Sigmoid colon (tissue), 7 donors: ENCODE measurements around the gene UBXN11. TPM values are rescaled to one million over a fixed set of nuclear protein-coding genes. Genes with fewer than 3 reads are reported as not detected.
A peak's percentile ranks its signal among the peaks of the same experiment; 100 is the strongest.

ENCODE experiments used
- DNase-seq: peaks from one replicate; pipeline ENCODE4 v3.0.0-alpha.2; 2019
- H3K27ac ChIP-seq, 4 donors: fragments of 200-600 bp; sonication (generic); one replicate each; pipeline ENCODE4 v1.5.1; 2016 to 2019; ENCODE audit warnings: mild to moderate bottlenecking in 1 of 4
- H3K27me3 ChIP-seq, 3 donors: fragments of 200-600 bp; sonication (generic); one replicate each; pipeline ENCODE4 v1.5.1; 2019; ENCODE audit warnings: mild to moderate bottlenecking in 1 of 3
- H3K36me3 ChIP-seq, 4 donors: fragments of 200-600 bp; sonication (generic); one replicate each; pipeline ENCODE4 v1.5.1; 2016 to 2019
- H3K4me1 ChIP-seq, 4 donors: fragments of 200-600 bp; sonication (generic); one replicate each; pipeline ENCODE4 v1.5.1; 2017 to 2019
- H3K4me3 ChIP-seq, 4 donors: fragments of 200-600 bp; sonication (generic); one replicate each; pipeline ENCODE4 v1.5.1; 2017 to 2019; ENCODE audit warnings: mild to moderate bottlenecking in 2 of 4, moderate library complexity in 1 of 4
- H3K9me3 ChIP-seq, 4 donors: fragments of 200-600 bp in 3 of 4; sonication (generic) in 3 of 4; one replicate each; pipeline versions ENCODE4 v1.5.1 to v1.6.1; 2013 to 2019
- CTCF ChIP-seq, 4 experiments: fragments of 450-650 bp in 3 of 4; fragments of 200-600 bp in 1 of 4; IDR thresholded peaks; one replicate each; pipeline ENCODE4 v1.5.1; 2016 to 2019; ENCODE audit warnings: antibody characterized with exemption in 4 of 4, mild to moderate bottlenecking in 3 of 4, moderate library complexity in 2 of 4
- EP300 ChIP-seq, 4 donors: sonication (generic); formaldehyde crosslinking; IDR thresholded peaks; one replicate each; pipeline ENCODE4 v1.6.1; 2017; ENCODE audit warnings: antibody characterized with exemption in 4 of 4
- POLR2A ChIP-seq, 2 donors: fragments of 450-650 bp; IDR thresholded peaks; one replicate each; pipeline ENCODE4 v1.6.1; 2016; ENCODE audit warnings: antibody characterized with exemption in 2 of 2, mild to moderate bottlenecking in 2 of 2, moderate library complexity in 2 of 2
- POLR2AphosphoS5 ChIP-seq, 4 donors: sonication (generic); formaldehyde crosslinking; IDR thresholded peaks; one replicate each; pipeline ENCODE4 v1.6.1; 2017; ENCODE audit warnings: antibody characterized with exemption in 4 of 4
- WGBS, 2 donors: extraction: QIAGEN DNeasy Blood & Tissue Kit; methylation state at CpG; one replicate each; pipeline ENCODE4 v1.1.7; 2013; 5-methylcytosine and 5-hydroxymethylcytosine counted together
- intact Hi-C: fragments of 100-400 bp; cut with DNase I; formaldehyde crosslinking; loops from one replicate; pipeline ENCODE4 v1.15.1; 2023
- polyA plus RNA-seq, 3 donors: library from polyadenylated mRNA; stranded (reverse); fragments of 200-250 nt; gene quantifications; one replicate each; pipeline ENCODE4 v1.2.3, GENCODE V29; 2013
- total RNA-seq, 4 donors: library from RNA; depleted of rRNA; stranded (reverse); fragments of >200 nt; gene quantifications; one replicate each; pipeline ENCODE4 v1.1.0, GENCODE V29; 2016
- donor health status: healthy with polysubstance abuse.
- donor health status: Bipolar disorder and iron deficiency.
- donor health status: healthy.

Gene UBXN11, protein sequence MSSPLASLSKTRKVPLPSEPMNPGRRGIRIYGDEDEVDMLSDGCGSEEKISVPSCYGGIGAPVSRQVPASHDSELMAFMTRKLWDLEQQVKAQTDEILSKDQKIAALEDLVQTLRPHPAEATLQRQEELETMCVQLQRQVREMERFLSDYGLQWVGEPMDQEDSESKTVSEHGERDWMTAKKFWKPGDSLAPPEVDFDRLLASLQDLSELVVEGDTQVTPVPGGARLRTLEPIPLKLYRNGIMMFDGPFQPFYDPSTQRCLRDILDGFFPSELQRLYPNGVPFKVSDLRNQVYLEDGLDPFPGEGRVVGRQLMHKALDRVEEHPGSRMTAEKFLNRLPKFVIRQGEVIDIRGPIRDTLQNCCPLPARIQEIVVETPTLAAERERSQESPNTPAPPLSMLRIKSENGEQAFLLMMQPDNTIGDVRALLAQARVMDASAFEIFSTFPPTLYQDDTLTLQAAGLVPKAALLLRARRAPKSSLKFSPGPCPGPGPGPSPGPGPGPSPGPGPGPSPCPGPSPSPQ
- total RNA-seq (10 to 100 TPM in 3 of 4 donors, 1 to 10 TPM in 1; 9.8 to 17.7 (median 13.1) TPM), polyA plus RNA-seq (10 to 100 TPM in 1 of 3 donors, 1 to 10 TPM in 2; 3.0 to 22.7 (median 4.2) TPM)

DNA sequence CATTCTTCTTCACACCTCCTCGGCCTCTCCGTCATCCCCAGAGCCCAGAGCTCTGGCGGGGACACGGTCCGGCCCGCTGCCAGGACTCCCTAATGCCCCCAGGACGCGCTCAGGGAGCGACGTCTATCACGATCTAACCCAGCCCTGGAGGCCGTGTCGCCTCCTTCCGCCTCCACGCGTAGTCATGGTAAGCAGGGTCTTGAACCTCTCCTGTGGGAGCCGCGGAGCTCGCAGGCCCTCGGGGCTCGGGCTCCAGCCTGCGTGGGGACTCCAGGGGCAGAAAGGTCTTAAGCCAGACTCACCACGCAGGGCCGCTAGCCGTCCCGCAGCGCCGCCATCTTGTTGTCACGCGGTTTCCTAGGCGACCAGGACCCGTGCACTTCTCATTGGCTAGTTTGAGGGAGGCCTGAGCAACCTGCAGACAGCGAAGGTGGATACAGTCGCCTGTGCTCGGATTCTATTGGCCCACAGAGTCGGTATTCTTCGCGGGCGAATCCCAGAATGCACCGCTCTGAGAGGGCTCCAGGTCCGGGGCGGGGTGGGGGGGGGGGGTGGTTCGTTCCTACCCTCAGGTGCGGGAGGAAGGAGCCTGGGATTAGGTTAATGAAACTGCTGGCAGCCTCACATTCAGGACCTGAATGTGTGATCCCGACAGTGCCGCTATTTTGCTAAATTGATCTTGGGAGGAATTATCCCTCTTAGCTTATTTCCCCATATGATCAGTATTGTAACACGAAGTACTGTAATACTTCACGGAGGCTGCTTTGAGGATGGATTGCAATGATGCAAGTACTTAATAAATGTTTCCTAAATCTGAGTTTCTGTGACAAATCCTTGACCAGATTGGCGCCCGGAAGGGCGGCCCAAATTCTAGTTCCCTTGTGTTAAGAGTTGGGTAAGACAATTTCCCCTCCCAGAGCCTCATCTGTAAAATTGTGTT, at the start of gene UBXN11:
Gene UBXN11, minus strand, starts transcription at position 347 of the 940 bp plus-strand sequence. CDS start 3,753 bp downstream, outside the sequence.
- peak within 1 kb of the TSS; percentile 46 to 71 (median 58) for H3K4me3 ChIP-seq
- intact Hi-C loops, result no loop called here
- peak within 1 kb of the TSS; percentile 51 to 76 (median 66) for H3K27ac ChIP-seq
- H3K36me3 ChIP-seq, result no peaks in the 10 kb centered on the region
- peak; percentile 96 for DNase-seq
- TF ChIP-seq POLR2AphosphoS5 (IDR thresholded peaks at IDR 0.05), result peak in 2 of 4 donors; percentile 8 to 15
- no peak for TF ChIP-seq CTCF (IDR thresholded peaks at IDR 0.05)
- H3K4me1 ChIP-seq, result peaks cover 0 to 17% (median 11%) of the 10 kb centered on the region in 4 donors
- 1% methylated on average over 51 of the region's 51 CpGs for WGBS, 2 donors
- H3K27me3 ChIP-seq, result no peaks in the 10 kb centered on the region
- no peaks in the 10 kb centered on the region for H3K9me3 ChIP-seq

DNA sequence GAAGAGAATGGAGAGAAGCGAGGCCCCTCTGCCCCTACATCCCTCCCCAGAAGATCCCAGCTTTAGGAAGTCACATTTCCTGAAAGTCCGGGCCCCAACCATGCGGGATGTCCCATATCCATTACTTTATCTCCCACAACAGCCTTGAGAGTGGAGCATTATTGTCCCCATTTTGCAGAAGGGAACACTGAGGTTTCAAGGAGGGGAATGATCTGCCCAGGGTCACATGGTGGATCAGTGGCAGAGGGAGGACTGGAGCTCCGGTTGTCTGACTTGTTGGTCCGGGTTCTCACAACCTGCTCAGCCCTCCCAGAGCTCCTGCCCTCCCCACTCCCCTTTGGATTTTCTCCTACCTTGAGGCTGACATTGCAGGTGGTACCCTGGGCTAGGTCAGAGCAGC, 49.7 kb upstream of the UBXN11 start:
- whole genome bisulfite sequencing, 2 donors, result 82 to 89% methylated on average over 5 of the region's 5 CpGs
- H3K4me3 ChIP-seq, result no peak overlapping the region
- no peaks in the 10 kb centered on the region for H3K9me3 ChIP-seq
- H3K36me3 ChIP-seq, result no peaks in the 10 kb centered on the region
- intact Hi-C loops, result no loop called here
- H3K27me3 ChIP-seq, result peaks cover 14 to 57% (median 40%) of the 10 kb centered on the region in 3 donors
- no peak for DNase-seq
- TF ChIP-seq EP300 (IDR thresholded peaks at IDR 0.05) (no peak), POLR2AphosphoS5 (IDR thresholded peaks at IDR 0.05) (no peak), CTCF (IDR thresholded peaks at IDR 0.05) (no peak), POLR2A (IDR thresholded peaks at IDR 0.05) (no peak)
- no peak overlapping the region for H3K27ac ChIP-seq
- H3K4me1 ChIP-seq, result peaks cover 0 to 12% (median 12%) of the 10 kb centered on the region in 4 donors

GRCh38 chr1:26354972-26355371, 48.5 kb upstream of the UBXN11 start:
- 92 to 94% methylated on average over 9 of the region's 9 CpGs for WGBS, 2 donors
- no peak for DNase-seq
- intact Hi-C loops, result no loop called here
- H3K27me3 ChIP-seq, result peaks cover 2 to 46% (median 28%) of the 10 kb centered on the region in 3 donors
- H3K36me3 ChIP-seq, result no peaks in the 10 kb centered on the region
- TF ChIP-seq EP300 (IDR thresholded peaks at IDR 0.05) (no peak), CTCF (IDR thresholded peaks at IDR 0.05) (no peak), POLR2A (IDR thresholded peaks at IDR 0.05) (no peak), POLR2AphosphoS5 (IDR thresholded peaks at IDR 0.05) (no peak)
- H3K9me3 ChIP-seq, result no peaks in the 10 kb centered on the region
- H3K27ac ChIP-seq, result no peak overlapping the region
- peaks cover 0 to 2% (median 2%) of the 10 kb centered on the region in 4 donors for H3K4me1 ChIP-seq
- no peak overlapping the region for H3K4me3 ChIP-seq

- intact Hi-C loops, result no loop called here
- no peak within 1 kb of the TSS for H3K27ac ChIP-seq
- no peaks in the 10 kb centered on the region for H3K9me3 ChIP-seq
- no peaks in the 10 kb centered on the region for H3K4me1 ChIP-seq
- TF ChIP-seq EP300 (IDR thresholded peaks at IDR 0.05), result no peak
- no peak for TF ChIP-seq CTCF (IDR thresholded peaks at IDR 0.05)
- no peak for TF ChIP-seq POLR2AphosphoS5 (IDR thresholded peaks at IDR 0.05)
- TF ChIP-seq POLR2A (IDR thresholded peaks at IDR 0.05), result no peak
- no peaks in the 10 kb centered on the region for H3K36me3 ChIP-seq
- WGBS, 2 donors, result 31 to 68% methylated on average over 21 of the region's 21 CpGs
- no peak for DNase-seq
- no peak within 1 kb of the TSS for H3K4me3 ChIP-seq
- H3K27me3 ChIP-seq, result peaks cover 0 to 38% (median 26%) of the 10 kb centered on the region in 3 donors
These were observed 47.8 kb upstream of the UBXN11 start, which contains the start of gene CRYBG2 for GRCh38 chr1:26353976-26354820. Gene CRYBG2, minus strand, starts transcription at chr1:26354130. Its CDS starts 7,473 bp downstream, at chr1:26346657.
